ENCODE results near the gene USP25.

The USP25 gene

DNA sequence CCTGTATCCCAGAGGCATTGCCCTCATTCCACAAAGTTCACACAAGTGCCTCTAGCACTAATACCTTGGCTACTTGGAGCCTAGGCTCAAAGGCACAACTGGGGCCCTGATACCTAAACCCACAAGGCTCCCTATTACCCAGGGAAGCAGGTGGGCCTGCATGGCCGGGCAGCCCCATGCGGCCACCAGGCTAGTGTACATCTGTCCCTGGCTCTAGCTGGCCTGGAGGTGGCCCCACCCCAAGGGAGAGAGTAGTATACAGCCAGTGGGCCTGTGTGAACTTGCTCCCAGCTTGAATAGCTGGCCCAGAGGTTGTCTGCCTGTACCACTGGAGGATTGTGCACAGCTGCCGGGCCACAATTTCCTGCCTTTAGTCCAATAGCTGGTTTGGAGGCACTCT, 52.2 kb downstream of the USP25 start:
- H3K4me3 Mint-ChIP-seq = no peak overlapping the region
- peaks cover 9% of the 10 kb centered on the region for H3K4me1 Mint-ChIP-seq (ENCODE audit: low read depth)
- intact Hi-C loops (cut with micrococcal nuclease) = no loop called here

DNA sequence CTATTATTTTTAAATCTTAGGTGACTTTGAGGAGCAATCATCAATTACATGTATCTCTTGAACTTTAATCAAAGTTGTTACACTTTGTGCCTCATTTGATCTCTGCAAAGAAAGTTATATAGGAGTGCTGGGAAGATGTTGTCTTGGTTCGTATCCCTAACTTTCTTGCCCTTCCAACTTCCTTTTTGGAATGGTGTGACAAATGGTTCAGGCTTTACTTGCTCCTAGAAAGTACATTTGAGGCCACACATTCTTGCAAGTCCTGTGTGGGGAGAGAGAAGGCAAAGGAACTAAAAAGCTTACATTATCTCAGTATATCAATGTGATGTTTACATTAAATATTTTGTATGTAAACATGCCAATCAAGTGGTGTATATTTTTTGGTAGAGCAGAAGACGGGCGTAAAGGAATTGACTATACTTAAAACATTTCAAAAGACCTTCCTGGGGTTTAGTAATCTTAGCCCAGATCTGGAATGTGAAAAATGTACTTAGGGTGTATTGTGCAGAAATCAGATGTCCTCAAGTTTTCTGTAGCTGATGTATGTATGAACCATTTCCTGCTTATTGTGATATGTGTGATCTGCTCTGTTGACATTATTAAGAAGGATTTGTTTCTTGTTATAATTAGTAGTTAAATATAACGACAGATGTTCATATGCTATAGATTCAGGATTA, 59.2 kb downstream of the USP25 start:
- intact Hi-C loops (cut with micrococcal nuclease) = no loop called here
- Mint-ChIP-seq H3K27ac (no peak overlapping the region), H3K9me3 (no peaks in the 10 kb centered on the region), H3K4me1 (ENCODE audit: low read depth) (no peaks in the 10 kb centered on the region), H3K27me3 (no peaks in the 10 kb centered on the region), H3K36me3 (ENCODE audit: low read depth) (no peaks in the 10 kb centered on the region), H3K4me3 (no peak overlapping the region)

More for the DNA sequence above, 52.2 kb downstream of the USP25 start:
- Mint-ChIP-seq H3K27ac (no peak overlapping the region), H3K27me3 (no peaks in the 10 kb centered on the region), H3K36me3 (ENCODE audit: low read depth) (peaks cover 31% of the 10 kb centered on the region), H3K9me3 (peaks cover 26% of the 10 kb centered on the region)

DNA sequence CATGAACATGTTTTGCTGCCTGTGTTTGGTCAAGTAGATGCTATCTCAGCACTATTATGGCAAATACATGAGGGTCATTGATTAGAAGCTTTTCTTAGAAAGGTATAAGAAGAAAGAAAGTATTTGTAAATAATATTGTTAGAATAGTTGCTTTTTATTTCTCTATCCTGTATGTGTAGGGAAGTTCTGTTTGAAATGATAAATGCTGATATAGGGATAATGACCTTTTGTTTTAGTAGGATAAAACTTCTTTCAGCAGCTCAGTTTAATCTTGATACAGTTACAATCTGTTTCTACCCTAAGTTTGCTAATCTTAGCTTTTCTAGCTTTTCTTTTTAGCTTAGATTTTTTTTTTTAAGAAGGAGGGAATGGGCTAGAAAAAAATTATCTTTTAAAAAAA, 63.3 kb downstream of the USP25 start:
- Mint-ChIP-seq H3K4me1 (ENCODE audit: low read depth) (peaks cover 15% of the 10 kb centered on the region), H3K36me3 (ENCODE audit: low read depth) (peaks cover 28% of the 10 kb centered on the region), H3K4me3 (no peak overlapping the region), H3K27ac (no peak overlapping the region), H3K9me3 (no peaks in the 10 kb centered on the region), H3K27me3 (no peaks in the 10 kb centered on the region)
- intact Hi-C loops (cut with micrococcal nuclease) = no loop called here

GRCh38 chr21:15793550-15794235, 63.9 kb downstream of the USP25 start:
- intact Hi-C loops (cut with micrococcal nuclease) = no loop called here
- H3K9me3 Mint-ChIP-seq = no peaks in the 10 kb centered on the region
- H3K4me1 Mint-ChIP-seq (ENCODE audit: low read depth) = peaks cover 15% of the 10 kb centered on the region
- H3K27ac Mint-ChIP-seq = no peak overlapping the region
- H3K27me3 Mint-ChIP-seq = no peaks in the 10 kb centered on the region
- peaks cover 28% of the 10 kb centered on the region for H3K36me3 Mint-ChIP-seq (ENCODE audit: low read depth)
- no peak overlapping the region for H3K4me3 Mint-ChIP-seq

GRCh38 chr21:15794277-15794912, 64.6 kb downstream of the USP25 start:
- Mint-ChIP-seq H3K4me1 (ENCODE audit: low read depth) (peaks cover 15% of the 10 kb centered on the region), H3K9me3 (no peaks in the 10 kb centered on the region), H3K4me3 (no peak overlapping the region), H3K36me3 (ENCODE audit: low read depth) (peaks cover 28% of the 10 kb centered on the region), H3K27me3 (no peaks in the 10 kb centered on the region), H3K27ac (no peak overlapping the region)
- intact Hi-C loops (cut with micrococcal nuclease) = no loop called here

- H3K36me3 Mint-ChIP-seq (ENCODE audit: low read depth) = peaks cover 28% of the 10 kb centered on the region
- no peak overlapping the region for H3K4me3 Mint-ChIP-seq
- H3K27me3 Mint-ChIP-seq = no peaks in the 10 kb centered on the region
- H3K27ac Mint-ChIP-seq = no peak overlapping the region
- H3K4me1 Mint-ChIP-seq (ENCODE audit: low read depth) = peaks cover 15% of the 10 kb centered on the region
- no peaks in the 10 kb centered on the region for H3K9me3 Mint-ChIP-seq
- intact Hi-C loops (cut with micrococcal nuclease) = no loop called here
Measured at GRCh38 chr21:15795533-15795932, 65.8 kb downstream of the USP25 start.

GRCh38 chr21:15797577-15798363, 68.0 kb downstream of the USP25 start:
- intact Hi-C loops (cut with micrococcal nuclease) = no loop called here
- Mint-ChIP-seq H3K27me3 (no peaks in the 10 kb centered on the region), H3K9me3 (no peaks in the 10 kb centered on the region), H3K27ac (no peak overlapping the region), H3K4me3 (no peak overlapping the region), H3K36me3 (ENCODE audit: low read depth) (peaks cover 28% of the 10 kb centered on the region), H3K4me1 (ENCODE audit: low read depth) (peaks cover 15% of the 10 kb centered on the region)

DNA sequence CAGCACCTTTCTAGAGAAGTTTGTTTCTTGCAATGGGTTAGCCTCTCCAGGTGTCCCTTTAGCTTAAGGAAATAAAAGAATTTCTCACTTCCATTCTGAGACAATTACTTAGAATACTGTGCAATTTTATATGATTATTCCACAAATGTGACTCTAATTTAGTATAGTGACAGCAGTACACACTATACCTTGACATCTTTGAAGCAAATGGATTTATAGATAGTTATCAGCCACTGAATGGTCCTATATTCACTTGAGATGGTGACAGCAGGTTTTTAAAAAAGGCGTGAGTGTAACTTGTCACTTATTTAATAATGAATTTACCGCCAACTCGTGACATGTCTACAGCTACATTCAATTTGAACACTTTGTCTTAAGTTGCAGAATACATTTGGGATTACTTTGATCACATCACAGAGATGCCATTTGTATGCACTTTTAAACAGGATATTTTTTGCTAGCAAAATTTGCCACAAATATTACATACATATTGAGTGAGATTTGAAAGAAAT, 71.6 kb downstream of the USP25 start:
- Mint-ChIP-seq H3K4me3 (no peak overlapping the region), H3K27ac (no peak overlapping the region), H3K4me1 (ENCODE audit: low read depth) (peaks cover 6% of the 10 kb centered on the region), H3K36me3 (ENCODE audit: low read depth) (peaks cover 18% of the 10 kb centered on the region), H3K9me3 (no peaks in the 10 kb centered on the region), H3K27me3 (no peaks in the 10 kb centered on the region)
- intact Hi-C loops (cut with micrococcal nuclease) = no loop called here

DNA sequence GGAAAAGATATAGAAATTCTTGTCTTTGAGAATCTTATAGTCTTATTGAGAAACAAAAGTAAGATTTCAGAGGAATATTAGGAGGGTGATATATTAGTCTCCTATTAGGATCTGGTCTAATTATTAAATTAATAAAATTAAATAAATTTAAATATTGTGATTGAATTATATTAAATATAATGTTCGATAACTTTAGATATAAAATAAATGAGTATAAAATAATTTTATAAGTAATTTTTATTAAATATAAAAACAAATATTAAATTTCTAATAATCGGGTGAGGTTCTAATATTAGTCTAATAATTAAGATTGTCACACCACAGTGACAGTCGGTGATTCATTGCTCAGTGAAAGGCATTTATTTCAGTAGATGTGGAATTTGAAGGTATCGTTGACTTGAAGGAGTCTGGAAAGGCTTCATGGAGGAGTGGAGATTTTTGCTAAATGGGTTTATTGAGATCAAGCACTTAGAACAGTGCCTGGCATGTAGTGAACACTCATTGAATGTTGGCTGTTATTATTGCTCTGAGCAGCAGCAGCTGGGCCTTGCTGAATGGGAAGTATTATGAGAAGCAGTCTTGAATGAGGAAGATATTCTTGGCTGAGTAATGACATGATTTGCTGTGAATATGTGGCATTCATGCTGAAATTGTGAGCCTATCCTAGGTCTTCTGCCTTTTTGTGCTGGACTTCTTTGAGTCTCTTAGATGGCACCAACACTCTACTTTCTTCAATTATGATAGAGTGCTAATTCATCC, 74.6 kb downstream of the USP25 start:
- Mint-ChIP-seq H3K4me3 (no peak overlapping the region), H3K27ac (no peak overlapping the region), H3K27me3 (no peaks in the 10 kb centered on the region), H3K4me1 (ENCODE audit: low read depth) (peaks cover 6% of the 10 kb centered on the region), H3K9me3 (no peaks in the 10 kb centered on the region), H3K36me3 (ENCODE audit: low read depth) (peaks cover 28% of the 10 kb centered on the region)
- intact Hi-C loops (cut with micrococcal nuclease) = no loop called here

DNA sequence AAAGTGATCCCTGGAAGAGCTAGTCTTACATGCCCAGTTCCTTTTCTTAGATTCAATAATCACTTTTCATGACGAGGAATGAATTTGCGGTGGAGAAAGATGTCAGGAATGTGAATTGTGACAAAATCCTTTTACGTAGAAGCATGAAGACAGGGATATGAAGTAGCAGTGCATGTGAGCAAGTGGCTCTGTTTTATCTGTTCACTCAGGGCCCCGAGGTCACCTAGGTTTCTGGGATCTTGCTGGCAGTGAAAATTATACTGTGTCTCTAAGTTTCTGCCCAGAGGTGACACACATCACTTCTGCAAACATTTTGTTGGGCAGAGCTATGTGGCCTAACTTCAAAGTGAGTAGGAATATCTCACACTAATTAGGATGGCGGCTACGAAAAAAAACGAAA, 79.3 kb downstream of the USP25 start:
- peaks cover 16% of the 10 kb centered on the region for H3K9me3 Mint-ChIP-seq
- no peaks in the 10 kb centered on the region for H3K27me3 Mint-ChIP-seq
- H3K36me3 Mint-ChIP-seq (ENCODE audit: low read depth) = peaks cover 73% of the 10 kb centered on the region
- H3K4me3 Mint-ChIP-seq = no peak overlapping the region
- peaks cover 11% of the 10 kb centered on the region for H3K4me1 Mint-ChIP-seq (ENCODE audit: low read depth)
- intact Hi-C loops (cut with micrococcal nuclease) = no loop called here
- no peak overlapping the region for H3K27ac Mint-ChIP-seq

DNA sequence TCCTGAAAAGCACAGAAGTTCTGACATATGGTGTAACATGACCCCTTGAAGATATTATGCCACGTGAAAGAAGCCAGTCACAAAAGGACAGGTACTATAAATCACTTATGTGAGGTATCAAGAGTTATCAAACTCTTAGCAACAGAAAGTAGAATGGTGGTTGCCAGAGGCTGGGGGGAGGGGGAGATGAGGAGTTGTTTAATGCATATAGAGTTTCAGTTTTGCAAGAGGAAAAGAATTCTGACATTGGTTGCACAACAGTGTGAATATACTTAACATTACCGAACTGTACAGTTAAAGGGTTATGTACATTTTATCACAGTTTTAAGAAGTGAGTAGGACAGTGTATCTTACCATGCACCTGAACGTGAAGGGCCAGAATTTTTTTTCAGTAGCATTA, 80.0 kb downstream of the USP25 start:
- Mint-ChIP-seq H3K27me3 (no peaks in the 10 kb centered on the region), H3K9me3 (peaks cover 23% of the 10 kb centered on the region), H3K4me1 (ENCODE audit: low read depth) (peaks cover 5% of the 10 kb centered on the region), H3K36me3 (ENCODE audit: low read depth) (peaks cover 81% of the 10 kb centered on the region), H3K4me3 (no peak overlapping the region), H3K27ac (no peak overlapping the region)
- intact Hi-C loops (cut with micrococcal nuclease) = no loop called here

GRCh38 chr21:15815285-15815684, 85.5 kb downstream of the USP25 start:
- Mint-ChIP-seq H3K9me3 (peaks cover 41% of the 10 kb centered on the region), H3K27me3 (no peaks in the 10 kb centered on the region), H3K36me3 (ENCODE audit: low read depth) (peaks cover 91% of the 10 kb centered on the region), H3K4me3 (no peak overlapping the region), H3K27ac (no peak overlapping the region), H3K4me1 (ENCODE audit: low read depth) (no peaks in the 10 kb centered on the region)
- intact Hi-C loops (cut with micrococcal nuclease) = no loop called here

DNA sequence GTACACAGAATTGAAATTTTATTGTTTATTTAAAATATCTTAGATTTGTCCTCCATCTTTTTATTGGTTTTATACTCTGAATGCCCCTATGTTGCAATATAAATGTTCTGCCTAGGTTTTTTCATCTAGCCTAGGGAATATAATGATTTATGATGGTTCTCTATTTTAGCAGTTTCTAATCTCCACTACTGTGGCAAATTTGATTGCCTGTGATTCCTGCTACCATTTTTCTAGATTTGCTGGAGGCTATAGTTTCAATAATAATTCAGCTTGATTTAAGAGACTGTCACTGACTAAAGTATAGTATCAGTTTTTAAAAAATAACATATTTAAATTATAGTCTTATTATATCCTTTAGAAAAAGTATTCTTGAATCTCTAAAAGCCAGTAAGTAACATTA, 90.5 kb downstream of the USP25 start:
- Mint-ChIP-seq H3K4me3 (no peak overlapping the region), H3K9me3 (peaks cover 14% of the 10 kb centered on the region), H3K4me1 (ENCODE audit: low read depth) (no peaks in the 10 kb centered on the region), H3K36me3 (ENCODE audit: low read depth) (peaks cover 67% of the 10 kb centered on the region), H3K27me3 (no peaks in the 10 kb centered on the region), H3K27ac (no peak overlapping the region)
- intact Hi-C loops (cut with micrococcal nuclease) = no loop called here

Measured in dendritic cell treated with granulocyte-macrophage colony-stimulating factor and Interleukin-4, amounts not matched to agents 40 ng/mL and 50 ng/mL, for 4 days (primary cell).